HEK293 (cell line): ENCODE results near the gene ABHD16A.

Source experiments
- CTCF ChIA-PET: fragments of 350-600 bp; formaldehyde crosslinking; extraction: SDS; loops from one replicate; lab custom pipeline; 2021; ENCODE audit warnings: antibody characterized with exemption; lab: Yijun Ruan, JAX
- POLR2A ChIA-PET: fragments of 300-600 bp; formaldehyde crosslinking; extraction: SDS; loops from one replicate; lab custom pipeline; 2020; ENCODE audit warnings: antibody characterized with exemption, inconsistent platforms; lab: Yijun Ruan, JAX
- H3K27ac ChIP-seq: fragments of 200-500 bp; sonication (Bioruptor generic); 2 replicates; pipeline ENCODE4 v1.5.1; 2014; ENCODE audit warnings: low read depth, low read length, control low read depth, inconsistent platforms; ENCODE audit errors: extremely low read depth
- H3K36me3 ChIP-seq, 2 experiments: fragments of 200-500 bp in 1 of 2; sonication (Bioruptor generic) in 1 of 2; 1 replicate in 1 of 2; 2 replicates in 1 of 2; pipeline ENCODE4 v1.5.1; 2014 to 2017; ENCODE audit warnings: inconsistent platforms in 2 of 2, low read length in 2 of 2; ENCODE audit not compliant: control insufficient read depth in 2 of 2, insufficient read depth in 1 of 2
- H3K4me1 ChIP-seq: fragments of 200-500 bp; sonication (Bioruptor generic); 2 replicates; pipeline ENCODE4 v1.5.1; 2014; ENCODE audit warnings: mild to moderate bottlenecking, low read length, inconsistent platforms; ENCODE audit not compliant: control insufficient read depth, insufficient read depth
- H3K4me3 ChIP-seq: 2 replicates; pipeline ENCODE4 v1.5.1; 2011; ENCODE audit warnings: low read depth, mild to moderate bottlenecking, control low read depth, low read length, moderate library complexity
- H3K9me3 ChIP-seq: fragments of 200-500 bp; sonication (Bioruptor generic); 2 replicates; pipeline ENCODE4 v1.5.1; 2014; ENCODE audit warnings: low read depth, low read length, inconsistent platforms; ENCODE audit not compliant: control insufficient read depth, insufficient read depth
- RBAK ChIP-seq: fragments of 450-650 bp; formaldehyde crosslinking; IDR thresholded peaks from 2 replicates; pipeline ENCODE4 v1.5.1; 2016; ENCODE audit warnings: missing biosample characterization, missing genetic modification characterization
- SCRT2 ChIP-seq: fragments of 450-650 bp; formaldehyde crosslinking; IDR thresholded peaks from 2 replicates; pipeline ENCODE4 v1.5.1; 2016; ENCODE audit warnings: missing biosample characterization, missing genetic modification characterization
- TRIM28 ChIP-seq: IDR thresholded peaks from 2 replicates; pipeline ENCODE4 v1.6.1; 2011; ENCODE audit warnings: low read length, control low read depth, borderline replicate concordance
- ZBTB10 ChIP-seq: fragments of 450-650 bp; formaldehyde crosslinking; IDR thresholded peaks from 2 replicates; pipeline ENCODE4 v1.5.1; 2016; ENCODE audit warnings: missing biosample characterization, missing genetic modification characterization
- ZFP41 ChIP-seq: fragments of 450-650 bp; formaldehyde crosslinking; IDR thresholded peaks from 2 replicates; pipeline ENCODE4 v1.5.1; 2016; ENCODE audit warnings: missing biosample characterization, missing genetic modification characterization, borderline replicate concordance
- ZNF132 ChIP-seq: fragments of 450-650 bp; formaldehyde crosslinking; IDR thresholded peaks from 2 replicates; pipeline ENCODE4 v1.5.1; 2017; ENCODE audit warnings: missing biosample characterization, missing genetic modification characterization, borderline replicate concordance
- ZNF19 ChIP-seq: fragments of 450-650 bp; formaldehyde crosslinking; IDR thresholded peaks from 2 replicates; pipeline ENCODE4; 2016; ENCODE audit warnings: missing biosample characterization, missing genetic modification characterization, low read depth
- ZNF239 ChIP-seq: fragments of 450-650 bp; formaldehyde crosslinking; IDR thresholded peaks from 2 replicates; pipeline ENCODE4 v1.5.1; 2016; ENCODE audit warnings: missing biosample characterization, missing genetic modification characterization
- ZNF292 ChIP-seq: fragments of 450-650 bp; formaldehyde crosslinking; IDR thresholded peaks from 2 replicates; pipeline ENCODE4 v1.5.1; 2016; ENCODE audit warnings: low read depth, missing biosample characterization, missing genetic modification characterization, borderline replicate concordance
- ZNF366 ChIP-seq: fragments of 450-650 bp; formaldehyde crosslinking; conservative IDR thresholded peaks from 2 replicates; pipeline ENCODE4 v1.5.1; 2016; ENCODE audit warnings: missing biosample characterization, missing genetic modification characterization
- ZNF426 ChIP-seq: fragments of 450-650 bp; formaldehyde crosslinking; IDR thresholded peaks from 2 replicates; pipeline ENCODE4 v1.5.1; 2017; ENCODE audit warnings: missing biosample characterization, missing genetic modification characterization, mild to moderate bottlenecking, inconsistent platforms, moderate library complexity
- ZNF596 ChIP-seq: fragments of 450-650 bp; IDR thresholded peaks from 2 replicates; pipeline ENCODE4 v1.5.0; 2018; ENCODE audit warnings: missing biosample characterization, mild to moderate bottlenecking, missing genetic modification characterization, moderate library complexity
- ZNF600 ChIP-seq: fragments of 450-650 bp; formaldehyde crosslinking; IDR thresholded peaks from 2 replicates; pipeline ENCODE4 v1.5.1; 2016; ENCODE audit warnings: missing biosample characterization, missing genetic modification characterization
- ZNF626 ChIP-seq: fragments of 450-650 bp; sonication (Bioruptor Pico); formaldehyde crosslinking; IDR thresholded peaks from 2 replicates; pipeline ENCODE4 v1.5.1; 2018; ENCODE audit warnings: missing biosample characterization, missing genetic modification characterization, inconsistent platforms
- ZNF658 ChIP-seq: fragments of 450-650 bp; formaldehyde crosslinking; IDR thresholded peaks from 2 replicates; pipeline ENCODE4; 2016; ENCODE audit warnings: missing biosample characterization, missing genetic modification characterization
- ZNF664 ChIP-seq: fragments of 450-650 bp; formaldehyde crosslinking; IDR thresholded peaks from 2 replicates; pipeline ENCODE4 v1.5.1; 2016; ENCODE audit warnings: missing biosample characterization, missing genetic modification characterization
- ZNF837 ChIP-seq: fragments of 450-650 bp; formaldehyde crosslinking; IDR thresholded peaks from 2 replicates; pipeline ENCODE4 v1.5.1; 2016; ENCODE audit warnings: missing biosample characterization, missing genetic modification characterization
- ZSCAN16 ChIP-seq: fragments of 450-650 bp; formaldehyde crosslinking; IDR thresholded peaks from 2 replicates; pipeline ENCODE4 v1.5.1; 2016; ENCODE audit warnings: missing biosample characterization, missing genetic modification characterization
- ZSCAN23 ChIP-seq: fragments of 450-650 bp; formaldehyde crosslinking; IDR thresholded peaks from 2 replicates; pipeline ENCODE4 v1.5.1; 2016; ENCODE audit warnings: missing biosample characterization, missing genetic modification characterization
- TF ChIP-seq, protein P1 (sequence below): fragments of 450-650 bp; formaldehyde crosslinking; IDR thresholded peaks from 2 replicates; pipeline ENCODE4 v1.5.1; 2016; ENCODE audit warnings: missing biosample characterization, missing genetic modification characterization

Gene ABHD16A

GRCh38 chr6:31733734-31734133 lies 30.6 kb upstream of the ABHD16A start:
- TF ChIP-seq, protein P1, sequence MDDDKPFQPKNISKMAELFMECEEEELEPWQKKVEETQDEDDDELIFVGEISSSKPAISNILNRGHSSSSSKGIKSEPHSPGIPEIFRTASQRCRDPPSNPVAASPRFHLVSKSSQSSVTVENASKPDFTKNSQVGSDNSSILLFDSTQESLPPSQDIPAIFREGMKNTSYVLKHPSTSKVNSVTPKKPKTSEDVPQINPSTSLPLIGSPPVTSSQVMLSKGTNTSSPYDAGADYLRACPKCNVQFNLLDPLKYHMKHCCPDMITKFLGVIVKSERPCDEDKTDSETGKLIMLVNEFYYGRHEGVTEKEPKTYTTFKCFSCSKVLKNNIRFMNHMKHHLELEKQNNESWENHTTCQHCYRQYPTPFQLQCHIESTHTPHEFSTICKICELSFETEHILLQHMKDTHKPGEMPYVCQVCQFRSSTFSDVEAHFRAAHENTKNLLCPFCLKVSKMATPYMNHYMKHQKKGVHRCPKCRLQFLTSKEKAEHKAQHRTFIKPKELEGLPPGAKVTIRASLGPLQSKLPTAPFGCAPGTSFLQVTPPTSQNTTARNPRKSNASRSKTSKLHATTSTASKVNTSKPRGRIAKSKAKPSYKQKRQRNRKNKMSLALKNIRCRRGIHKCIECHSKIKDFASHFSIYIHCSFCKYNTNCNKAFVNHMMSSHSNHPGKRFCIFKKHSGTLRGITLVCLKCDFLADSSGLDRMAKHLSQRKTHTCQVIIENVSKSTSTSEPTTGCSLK: no peak
- TF ChIP-seq ZNF292 (tag by site-specific recombination): 0 out of 2 replicates have a peak, but pooled peaks have one; percentile 3
- Histone ChIP-seq H3K4me3 (no peak overlapping the region), H3K4me1 (peaks cover 26% of the 10 kb centered on the region), H3K9me3 (no peaks in the 10 kb centered on the region), H3K36me3 (peaks cover 12 to 39% of the 10 kb centered on the region in 2 experiments; a peak in 2 of 3 replicates), H3K27ac (no peak overlapping the region; the same call in 1 of the 2 replicates)
- ChIA-PET POLR2A (interaction anchor here (0.8 to 2.3 kb wide), 3 partner anchors 29 to 94 kb away, joined by 3 to 10 read pairs (median 3); partner anchors contain the start of genes HSPA1B and VARS1), CTCF (interaction anchor here (0.9 to 1.2 kb wide), 2 partner anchors 36 to 129 kb away, joined by 3 to 4 read pairs; no protein-coding TSS in a partner anchor)

DNA sequence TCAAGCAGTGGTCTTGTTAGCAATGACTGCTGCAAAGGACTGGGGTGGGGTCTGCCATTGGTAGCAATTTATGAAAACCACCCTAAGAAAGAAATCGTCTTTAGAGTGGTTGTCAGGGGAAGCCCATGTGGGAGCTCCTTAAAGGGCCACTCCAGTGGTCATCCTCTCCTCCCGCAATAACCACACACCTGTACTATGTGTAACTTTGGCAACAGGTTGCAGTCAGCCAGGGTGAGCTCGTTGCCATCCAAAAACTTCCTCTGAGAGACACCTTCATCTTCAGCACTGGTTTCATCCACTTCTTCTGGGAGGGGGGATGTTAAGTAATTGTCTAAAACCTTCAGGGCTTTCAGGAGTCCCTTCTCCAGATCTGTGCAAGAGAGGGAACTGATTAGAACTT lies 28.9 kb upstream of the ABHD16A start:
- TF ChIP-seq SCRT2 (tag by site-specific recombination) (peak; percentile 78), ZNF626 (tag by site-specific recombination) (no peak)
- TF ChIP-seq, all 188 proteins: peak for 1
- CTCF ChIA-PET: interaction anchor here (0.8 kb wide), 1 partner anchor 9 kb away, joined by 3 read pairs; the partner anchor contains the start of gene MPIG6B
- Histone ChIP-seq H3K4me1 (peaks cover 12% of the 10 kb centered on the region), H3K4me3 (no peak overlapping the region), H3K36me3 (peaks cover 12 to 54% of the 10 kb centered on the region in 2 experiments; a peak in 2 of 3 replicates), H3K9me3 (no peaks in the 10 kb centered on the region), H3K27ac (no peak overlapping the region)
- POLR2A ChIA-PET: interaction anchor here (0.6 to 2.3 kb wide), 7 partner anchors 8 to 131 kb away, joined by 3 to 13 read pairs (median 4); partner anchors contain the start of genes C6orf47, HSPA1B, LY6G5C and NEU1

GRCh38 chr6:31730631-31731086 lies 27.5 kb upstream of the ABHD16A start:
- Histone ChIP-seq H3K36me3 (peaks cover 12 to 63% of the 10 kb centered on the region in 2 experiments; a peak in 2 of 3 replicates), H3K27ac (no peak overlapping the region; the same call in 1 of the 2 replicates), H3K4me3 (no peak overlapping the region), H3K4me1 (peaks cover 7% of the 10 kb centered on the region), H3K9me3 (no peaks in the 10 kb centered on the region)
- TF ChIP-seq ZNF596 (tag by site-specific recombination): no peak
- TF ChIP-seq ZNF837 (tag by site-specific recombination): no peak
- 0 out of 2 replicates have a peak, but pooled peaks have one; percentile 26 for TF ChIP-seq ZNF600 (tag by site-specific recombination)
- peak; percentile 68; the same call in 1 of the 2 replicates for TF ChIP-seq ZNF366 (tag by site-specific recombination)
- no peak for TF ChIP-seq ZNF132 (tag by site-specific recombination)
- TF ChIP-seq ZSCAN23 (tag by site-specific recombination): no peak
- ChIA-PET POLR2A (interaction anchor here (0.6 to 4.7 kb wide), 25 partner anchors 8 to 1241 kb away, joined by 3 to 54 read pairs (median 6); partner anchors contain the start of genes ABHD16A, APOM, BAG6 and CSNK2B), CTCF (interaction anchor here (0.6 to 3.6 kb wide), 9 partner anchors 9 to 132 kb away, joined by 3 to 28 read pairs (median 9); partner anchors contain the start of genes MSH5, NEU1 and VARS1)

- Histone ChIP-seq H3K36me3 (peaks cover 12 to 63% of the 10 kb centered on the region in 2 experiments; a peak in 2 of 3 replicates), H3K4me3 (peak overlapping the region; percentile 74), H3K4me1 (peaks cover 7% of the 10 kb centered on the region), H3K27ac (peak overlapping the region; percentile 67), H3K9me3 (no peaks in the 10 kb centered on the region)
- CTCF ChIA-PET: interaction anchor here (0.7 to 3.6 kb wide), 19 partner anchors 9 to 229 kb away, joined by 3 to 28 read pairs (median 5); partner anchors contain the start of genes LY6G5C, MSH5, NEU1 and VARS1
- POLR2A ChIA-PET: interaction anchor here (0.6 to 4.7 kb wide), 33 partner anchors 9 to 1242 kb away, joined by 3 to 54 read pairs (median 5); partner anchors contain the start of genes ABHD16A, APOM, BAG6 and CSNK2B
- peak; percentile 93 for TF ChIP-seq ZBTB10 (tag by site-specific recombination)
- no peak for TF ChIP-seq ZFP41 (tag by site-specific recombination)
- TF ChIP-seq ZSCAN16: no peak
- no peak for TF ChIP-seq ZNF239 (tag by site-specific recombination)
- no peak for TF ChIP-seq ZNF19 (tag by site-specific recombination)
- no peak for TF ChIP-seq ZNF658 (tag by site-specific recombination)
- TF ChIP-seq TRIM28: no peak
- TF ChIP-seq ZNF664 (tag by site-specific recombination): no peak
- no peak for TF ChIP-seq RBAK (tag by site-specific recombination)
- TF ChIP-seq ZNF426: no peak
These were observed 27.0 kb upstream of the ABHD16A start for GRCh38 chr6:31729979-31730630.
